ENCODE data around the gene BBLN. TPM values are rescaled to one million over a fixed set of nuclear protein-coding genes. Genes with fewer than 3 reads are reported as not detected.
A peak's percentile ranks its signal among the peaks of the same experiment; 100 is the strongest.

BBLN gene
- total RNA-seq, 2 donors from 2014 or later, result 333 to 437 TPM

- TF ChIP-seq POLR2AphosphoS5 (IDR thresholded peaks at IDR 0.05), result no peak
- TF ChIP-seq POLR2A (IDR thresholded peaks at IDR 0.05), result no peak
- no peak for TF ChIP-seq CTCF (IDR thresholded peaks at IDR 0.05)
- Histone ChIP-seq H3K9me3 (no peaks in the 10 kb centered on the region), H3K4me3 (peak overlapping the region; percentile 54 to 68), H3K4me1 (replicated peaks) (no peaks in the 10 kb centered on the region), H3K36me3 (peaks cover 0 to 6% of the 10 kb centered on the region in 2 donors), H3K27ac (peak overlapping the region; percentile 47 to 54), H3K27me3 (replicated peaks; ENCODE audit: insufficient read depth) (no peaks in the 10 kb centered on the region)
- DNase-seq (ENCODE audit: low spot score), result no peak
- 1% methylated on average over 18 of the region's 23 CpGs for WGBS
- intact Hi-C loops (cut with DNase I), result no loop called here
Measured at GRCh38 chr9:128160603-128160987, 530 bp downstream of the BBLN start.

GRCh38 chr9:128161215-128161902 is 1.3 kb downstream of the BBLN start:
- H3K4me3 ChIP-seq, result no peak overlapping the region
- intact Hi-C loops (cut with DNase I), result no loop called here
- H3K27me3 ChIP-seq (replicated peaks; ENCODE audit: insufficient read depth), result no peaks in the 10 kb centered on the region
- no peaks in the 10 kb centered on the region for H3K9me3 ChIP-seq
- 85% methylated on average over 13 of the region's 13 CpGs for WGBS
- peaks cover 0 to 13% of the 10 kb centered on the region in 2 donors for H3K36me3 ChIP-seq
- no peaks in the 10 kb centered on the region for H3K4me1 ChIP-seq (replicated peaks)
- TF ChIP-seq POLR2A (IDR thresholded peaks at IDR 0.05) (no peak), POLR2AphosphoS5 (IDR thresholded peaks at IDR 0.05) (no peak), CTCF (IDR thresholded peaks at IDR 0.05) (no peak)
- no peak for DNase-seq (ENCODE audit: low spot score)
- H3K27ac ChIP-seq, result no peak overlapping the region

DNA sequence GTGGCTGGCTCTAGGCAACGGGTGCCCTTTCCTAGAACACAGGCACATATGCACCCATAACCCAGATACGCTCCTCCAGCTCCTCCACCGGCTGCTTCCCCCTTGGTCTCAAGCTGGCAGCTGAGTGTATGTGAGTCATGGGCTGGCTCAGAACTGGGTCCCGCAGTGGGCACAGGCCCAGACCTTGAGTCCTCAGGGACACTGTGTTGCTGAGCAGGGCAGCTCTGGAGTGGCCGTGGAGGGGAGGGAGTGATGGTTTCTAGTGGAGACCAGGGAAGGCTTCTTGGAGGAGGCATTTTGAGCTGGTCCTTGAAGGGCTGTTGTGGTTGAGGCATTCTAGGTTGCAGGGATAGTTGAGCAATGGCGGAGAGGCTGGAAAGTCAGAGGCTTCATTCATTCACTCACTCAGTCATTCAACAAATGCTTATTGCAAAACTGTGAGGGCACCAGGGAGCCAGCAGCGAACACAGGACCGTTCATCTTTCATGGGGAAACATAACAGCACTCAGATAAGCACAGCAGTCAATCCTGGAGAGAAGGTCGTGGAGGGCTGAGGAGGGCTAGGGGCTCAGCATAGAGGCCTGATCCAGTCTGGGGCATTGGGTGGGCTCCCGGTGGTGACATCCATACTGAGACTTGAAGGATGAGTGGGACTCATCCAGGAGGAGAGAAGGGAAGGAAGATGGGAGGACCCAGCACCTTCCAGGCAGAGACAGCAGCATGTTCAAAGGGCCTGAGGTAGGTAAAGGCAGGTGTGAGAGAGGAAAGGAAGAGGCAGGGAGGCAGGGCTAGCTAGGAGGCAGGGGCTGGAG is 2.4 kb downstream of the BBLN start:
- Histone ChIP-seq H3K4me1 (replicated peaks) (no peaks in the 10 kb centered on the region), H3K9me3 (no peaks in the 10 kb centered on the region), H3K27me3 (replicated peaks; ENCODE audit: insufficient read depth) (no peaks in the 10 kb centered on the region), H3K4me3 (no peak overlapping the region), H3K36me3 (peaks cover 0 to 21% of the 10 kb centered on the region in 2 donors), H3K27ac (no peak overlapping the region)
- no peak for DNase-seq (ENCODE audit: low spot score)
- no peak for TF ChIP-seq POLR2A (IDR thresholded peaks at IDR 0.05)
- TF ChIP-seq CTCF (IDR thresholded peaks at IDR 0.05), result no peak
- 81% methylated on average over 10 of the region's 10 CpGs for WGBS
- intact Hi-C loops (cut with DNase I), result no loop called here

GRCh38 chr9:128163027-128163515 is 3.0 kb downstream of the BBLN start:
- Histone ChIP-seq H3K27me3 (replicated peaks; ENCODE audit: insufficient read depth) (no peaks in the 10 kb centered on the region), H3K4me1 (replicated peaks) (no peaks in the 10 kb centered on the region), H3K36me3 (peaks cover 0 to 25% of the 10 kb centered on the region in 2 donors), H3K9me3 (no peaks in the 10 kb centered on the region), H3K4me3 (no peak overlapping the region), H3K27ac (no peak overlapping the region)
- WGBS, result 96% methylated on average over 6 of the region's 6 CpGs
- intact Hi-C loops (cut with DNase I), result no loop called here
- TF ChIP-seq POLR2AphosphoS5 (IDR thresholded peaks at IDR 0.05) (no peak), POLR2A (IDR thresholded peaks at IDR 0.05) (no peak), CTCF (IDR thresholded peaks at IDR 0.05) (no peak)
- DNase-seq (ENCODE audit: low spot score), result no peak

Data from prostate gland (tissue), 2 donors.